AG10803 (cell line): ENCODE measurements around the gene OTUD5.

Experiments
- DNase-seq: peaks from one replicate; pipeline ENCODE4 v3.0.0; 2010; ENCODE audit warnings: low read depth
- H3K4me3 ChIP-seq: 2 replicates; pipeline ENCODE4 v1.5.1; 2011; ENCODE audit warnings: mild to moderate bottlenecking, low read length, control low read depth
- TF ChIP-seq, protein P1 (sequence below): conservative IDR thresholded peaks from 2 replicates; pipeline ENCODE4 v1.5.1; 2011; ENCODE audit warnings: mild to moderate bottlenecking, low read length, control low read depth, inconsistent platforms

Gene OTUD5

DNA sequence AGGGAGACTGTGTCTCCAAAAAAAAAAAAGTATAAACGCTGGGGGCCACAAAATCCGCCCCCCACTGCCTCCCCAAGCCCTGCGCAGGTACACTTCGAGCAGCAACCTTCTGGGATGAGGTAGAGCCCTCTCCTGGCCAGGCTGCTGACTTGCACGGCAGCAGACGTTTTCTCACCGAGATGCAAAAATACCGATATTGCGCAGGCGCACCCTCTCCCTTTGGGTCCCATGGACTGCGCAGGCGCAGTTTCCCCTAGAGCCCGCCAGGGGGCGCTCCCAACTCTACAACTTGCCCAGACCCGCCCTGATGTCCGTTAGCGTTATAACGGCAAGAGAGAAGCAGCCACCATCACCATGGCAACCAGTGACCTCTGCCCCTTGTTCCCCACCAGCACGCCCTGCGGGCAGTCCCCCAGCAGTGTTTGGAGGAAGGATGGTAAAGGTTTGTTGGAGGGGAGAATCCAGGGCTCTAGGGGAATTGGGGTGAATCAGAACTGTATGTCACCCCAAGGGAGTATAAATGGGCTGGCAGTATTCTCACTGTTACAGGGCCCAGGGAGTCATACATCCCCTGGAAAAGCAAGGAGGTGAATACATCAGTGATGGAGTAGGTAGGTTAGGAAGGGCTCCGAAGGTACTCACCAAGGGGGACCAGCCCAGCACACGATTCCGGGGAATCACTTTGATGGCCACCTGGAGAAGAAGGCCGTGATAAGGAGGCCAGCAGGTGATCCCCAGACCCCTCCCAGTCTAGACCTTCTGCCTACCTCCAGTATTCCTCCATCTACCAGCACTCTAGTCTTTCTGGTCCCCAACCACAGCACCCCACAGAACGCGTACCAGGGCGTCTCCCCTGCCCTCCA lies 40.0 kb downstream of the OTUD5 start:
- H3K4me3 ChIP-seq: no peak overlapping the region; the same call in 1 of the 2 replicates
- peak; percentile 82 for DNase-seq
- TF ChIP-seq, protein P1, sequence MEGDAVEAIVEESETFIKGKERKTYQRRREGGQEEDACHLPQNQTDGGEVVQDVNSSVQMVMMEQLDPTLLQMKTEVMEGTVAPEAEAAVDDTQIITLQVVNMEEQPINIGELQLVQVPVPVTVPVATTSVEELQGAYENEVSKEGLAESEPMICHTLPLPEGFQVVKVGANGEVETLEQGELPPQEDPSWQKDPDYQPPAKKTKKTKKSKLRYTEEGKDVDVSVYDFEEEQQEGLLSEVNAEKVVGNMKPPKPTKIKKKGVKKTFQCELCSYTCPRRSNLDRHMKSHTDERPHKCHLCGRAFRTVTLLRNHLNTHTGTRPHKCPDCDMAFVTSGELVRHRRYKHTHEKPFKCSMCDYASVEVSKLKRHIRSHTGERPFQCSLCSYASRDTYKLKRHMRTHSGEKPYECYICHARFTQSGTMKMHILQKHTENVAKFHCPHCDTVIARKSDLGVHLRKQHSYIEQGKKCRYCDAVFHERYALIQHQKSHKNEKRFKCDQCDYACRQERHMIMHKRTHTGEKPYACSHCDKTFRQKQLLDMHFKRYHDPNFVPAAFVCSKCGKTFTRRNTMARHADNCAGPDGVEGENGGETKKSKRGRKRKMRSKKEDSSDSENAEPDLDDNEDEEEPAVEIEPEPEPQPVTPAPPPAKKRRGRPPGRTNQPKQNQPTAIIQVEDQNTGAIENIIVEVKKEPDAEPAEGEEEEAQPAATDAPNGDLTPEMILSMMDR: peak; percentile 70

DNA sequence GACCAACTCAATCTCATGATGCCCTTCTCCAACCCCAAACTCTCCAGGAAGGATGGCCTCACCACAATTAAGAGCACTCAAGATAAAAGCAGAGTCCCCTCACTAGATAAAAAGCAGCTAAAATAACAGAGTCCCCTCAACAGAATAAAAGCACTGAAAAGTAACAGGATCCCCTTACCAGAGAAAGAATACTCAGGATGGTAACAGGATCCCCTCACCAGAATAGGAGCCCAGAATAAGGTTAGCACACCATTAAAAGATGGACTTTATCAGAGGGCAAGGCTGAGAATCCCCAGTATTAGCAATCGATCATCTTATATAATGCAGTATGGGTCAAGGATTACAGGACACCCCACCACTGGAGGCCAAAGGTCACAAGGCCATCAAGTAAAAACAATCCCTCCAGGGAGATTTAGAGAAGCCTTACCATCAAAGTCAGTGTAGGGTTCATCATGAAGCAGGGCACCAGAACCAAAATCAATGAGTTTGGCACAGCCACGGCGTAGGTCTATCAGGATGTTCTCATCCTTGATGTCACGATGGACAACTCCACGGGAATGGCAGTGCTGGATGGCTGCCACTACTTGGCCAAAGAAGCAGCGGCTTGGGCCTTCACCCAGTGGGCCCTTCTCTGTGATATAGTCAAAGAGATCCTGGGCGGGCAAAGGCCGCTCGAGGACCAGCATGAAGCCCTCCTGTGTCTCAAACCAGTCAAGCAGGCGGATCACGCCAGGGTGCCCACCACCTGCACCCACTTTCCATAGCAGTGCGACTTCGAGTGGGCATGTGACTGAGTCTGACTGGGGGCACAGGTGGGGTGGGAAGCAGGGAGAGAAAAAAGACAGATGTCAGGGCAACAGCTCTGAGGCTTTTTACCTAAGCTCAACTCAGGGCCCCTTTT lies 42.6 kb downstream of the OTUD5 start:
- no peak overlapping the region for H3K4me3 ChIP-seq
- TF ChIP-seq, protein P1: no peak
- no peak for DNase-seq

DNA sequence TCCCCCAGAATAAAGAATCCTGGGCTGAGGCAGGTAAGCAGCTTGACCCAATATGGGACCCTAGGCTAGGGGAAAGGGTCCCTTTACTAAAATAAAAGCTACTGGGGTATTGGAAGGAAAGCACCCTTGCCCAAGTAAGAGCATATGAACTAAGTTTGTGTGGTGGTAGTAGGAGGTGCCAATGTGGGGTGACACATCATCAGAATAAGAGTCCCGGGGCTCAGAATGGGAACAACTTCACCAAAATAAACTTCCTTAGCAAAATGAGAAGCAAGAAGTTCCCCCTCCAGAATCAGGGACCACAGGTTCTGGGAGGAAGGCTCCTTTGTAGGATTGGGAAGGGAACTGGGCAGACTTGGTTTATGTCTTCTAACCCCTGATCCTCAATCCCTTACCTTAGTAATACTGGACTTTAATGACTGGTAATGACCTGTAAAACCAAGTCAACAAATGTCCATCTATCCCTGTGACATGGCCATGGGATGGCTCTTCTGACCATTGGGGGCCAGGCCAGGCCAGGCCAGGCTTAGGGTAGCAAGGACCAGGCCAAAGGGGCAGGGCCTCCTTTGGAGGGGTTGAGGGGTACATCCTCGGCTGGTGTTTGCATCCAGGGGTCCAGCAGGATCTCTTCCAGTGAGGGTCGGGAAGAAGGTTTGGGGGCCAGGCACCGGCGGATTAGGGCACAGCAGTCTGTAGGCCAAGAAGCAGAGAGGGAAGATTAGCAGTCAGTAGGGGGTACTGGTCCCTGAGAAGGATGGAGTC lies 43.6 kb downstream of the OTUD5 start:
- H3K4me3 ChIP-seq: no peak overlapping the region
- DNase-seq: no peak
- TF ChIP-seq, protein P1: no peak

DNA sequence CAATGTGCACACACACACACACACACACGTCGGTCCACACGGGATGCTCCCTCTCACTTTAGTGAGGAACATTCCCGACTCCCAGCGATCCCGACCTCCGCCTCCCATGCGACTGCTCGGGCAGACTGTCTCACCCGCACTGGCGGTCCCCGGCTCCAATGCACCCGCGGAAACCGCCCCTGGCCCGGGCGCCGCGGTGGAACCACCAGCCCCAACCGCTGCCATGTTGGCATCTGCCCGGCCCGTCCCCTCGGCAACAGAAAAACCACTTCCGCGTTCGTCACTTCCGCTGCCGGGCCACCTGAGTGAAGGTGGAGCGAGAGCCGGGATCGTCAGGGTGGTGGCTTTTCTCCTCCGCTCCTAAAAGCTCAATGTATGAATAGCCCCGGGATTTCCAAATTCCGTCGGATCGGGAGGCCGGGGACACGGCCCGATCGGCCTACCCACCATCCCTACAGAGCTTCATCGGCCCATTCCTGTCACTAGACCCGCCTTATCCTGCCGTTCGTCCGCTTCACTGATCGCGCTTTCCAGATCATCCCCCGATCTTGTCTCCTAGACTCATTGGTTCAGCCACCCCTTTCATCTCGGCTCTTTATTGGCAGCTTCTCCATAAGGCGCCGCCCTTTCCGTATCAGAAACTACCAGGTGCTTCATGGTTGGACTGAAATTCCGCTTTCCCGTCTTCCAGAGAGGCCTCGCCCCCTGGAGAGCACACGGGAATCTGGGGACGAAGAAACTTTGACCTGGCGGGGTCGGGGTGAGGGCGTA lies 45.8 kb downstream of the OTUD5 start, which contains the start of gene SLC35A2:
TSS of gene SLC35A2 (minus strand) at position 235 of the 771 bp plus-strand sequence. CDS start at position 225, 10 bp downstream.
- H3K4me3 ChIP-seq: peak within 1 kb of the TSS; percentile 82
- DNase-seq: peak; percentile 50
- TF ChIP-seq, protein P1: no peak

DNA sequence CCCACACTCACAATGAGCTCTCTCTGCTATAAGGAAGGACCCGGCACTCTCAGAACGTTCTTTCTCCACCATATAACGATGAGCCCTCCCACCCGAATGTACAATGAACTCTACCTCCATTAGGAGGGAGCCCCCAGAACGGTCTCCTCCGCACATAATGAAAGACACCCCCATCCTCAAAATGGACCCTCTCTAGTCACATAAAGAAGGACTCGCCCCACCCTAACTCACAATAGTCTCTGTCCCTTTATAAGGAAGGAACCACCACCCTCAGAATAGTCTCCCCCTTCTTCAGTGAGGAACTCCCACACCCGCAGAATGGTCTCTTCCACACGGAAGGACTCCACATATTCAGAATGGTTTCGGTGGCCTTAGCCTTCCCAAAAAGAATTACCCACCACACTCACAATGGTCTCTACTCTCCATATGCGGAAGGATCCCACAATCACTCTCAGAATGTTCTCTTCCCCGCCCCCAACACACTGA lies 46.4 kb downstream of the OTUD5 start:
- peak overlapping the region; percentile 82 for H3K4me3 ChIP-seq
- peak; percentile 26 for DNase-seq
- TF ChIP-seq, protein P1: no peak
